Endothelial cell of umbilical vein (primary cell): ENCODE results near the gene DIDO1. TPM values are rescaled to one million over a fixed set of nuclear protein-coding genes. Genes with fewer than 3 reads are reported as not detected.

Source experiments
- BruUV-seq: library from RNA; stranded (reverse); fragments of 400-500 nt; replicated peaks from 2 replicates; lab custom pipeline; 2021; lab: Mats Ljungman, UMichigan
- CTCF ChIA-PET: fragments of 300-600, 350-600 bp; sonication (Branson Sonifier 250); formaldehyde crosslinking; loops from one replicate; lab custom pipeline; 2021; ENCODE audit warnings: antibody characterized with exemption, inconsistent platforms; lab: Charles Lee
- POLR2A ChIA-PET: fragments of 300-600, 350-600 bp; sonication (Branson Sonifier 250); formaldehyde crosslinking; loops from one replicate; lab custom pipeline; 2021; ENCODE audit warnings: antibody characterized with exemption, inconsistent platforms; lab: Charles Lee
- DNase-seq: peaks from one replicate; pipeline ENCODE4 v3.0.0-alpha.2; 2011; ENCODE audit warnings: low read depth, low spot score
- FAIRE-seq: peaks from 2 replicates; lab custom pipeline; 2011; peaks lifted over from hg19 to GRCh38; lab: Jason Lieb, UNC
- H2AFZ ChIP-seq: 2 replicates; pipeline ENCODE4 v1.6.0; 2012; ENCODE audit warnings: low read depth, low read length, control low read depth, inconsistent platforms
- H3K27ac ChIP-seq: 2 replicates; pipeline ENCODE4 v1.5.1; 2011; ENCODE audit warnings: low read depth, mild to moderate bottlenecking, control low read depth, low read length, moderate library complexity; ENCODE audit not compliant: insufficient read depth
- H3K27me3 ChIP-seq, 2 experiments: 2 replicates each; pipeline versions ENCODE4 v1.6.0 to v1.6.1; 2011; ENCODE audit warnings: low read length in 2 of 2, mixed read lengths in 1 of 2; ENCODE audit not compliant: control insufficient read depth in 2 of 2, insufficient read depth in 2 of 2
- H3K36me3 ChIP-seq, 2 experiments: 2 replicates in 1 of 2; 3 replicates in 1 of 2; pipeline ENCODE4 v1.5.1; 2011; ENCODE audit warnings: low read length in 2 of 2, mild to moderate bottlenecking in 1 of 2, moderate library complexity in 1 of 2; ENCODE audit not compliant: control insufficient read depth in 2 of 2, insufficient read depth in 2 of 2; ENCODE audit errors: extremely low read depth in 1 of 2
- H3K4me1 ChIP-seq: 3 replicates; pipeline ENCODE4 v1.5.1; 2011; ENCODE audit warnings: mild to moderate bottlenecking, low read length; ENCODE audit not compliant: control insufficient read depth, insufficient read depth; ENCODE audit errors: extremely low read depth
- H3K4me2 ChIP-seq: 2 replicates; pipeline ENCODE4 v1.6.1; 2011; ENCODE audit warnings: low read length, control low read depth, mixed read lengths; ENCODE audit not compliant: insufficient read depth
- H3K4me3 ChIP-seq, 3 experiments: fragments of 200-600 bp in 1 of 3; sonication (generic), shearing (Covaris generic) in 1 of 3; replicated peaks in 1 of 3; 2 replicates each; pipeline ENCODE4 v1.5.1; 2011 to 2016; ENCODE audit warnings: control low read depth in 3 of 3, low read length in 3 of 3, mild to moderate bottlenecking in 2 of 3, inconsistent platforms in 1 of 3, low read depth in 1 of 3, moderate library complexity in 1 of 3; ENCODE audit not compliant: insufficient read depth in 1 of 3
- H3K79me2 ChIP-seq: 2 replicates; pipeline ENCODE4 v1.6.0; 2012; ENCODE audit warnings: low read length, inconsistent platforms; ENCODE audit not compliant: control insufficient read depth, insufficient read depth
- H3K9ac ChIP-seq: replicated peaks from 2 replicates; pipeline ENCODE3; 2011; ENCODE audit warnings: low read length, control low read depth; ENCODE audit not compliant: insufficient read depth; ENCODE audit errors: extremely low read depth
- H3K9me1 ChIP-seq: replicated peaks from 3 replicates; pipeline ENCODE4 v1.6.0; 2011; ENCODE audit warnings: mild to moderate bottlenecking, low read length; ENCODE audit not compliant: control insufficient read depth, insufficient read depth; ENCODE audit errors: extremely low read depth
- H3K9me3 ChIP-seq: replicated peaks from 2 replicates; pipeline ENCODE4 v1.5.1; 2012; ENCODE audit warnings: low read length, inconsistent platforms; ENCODE audit not compliant: control insufficient read depth, insufficient read depth
- H4K20me1 ChIP-seq: replicated peaks from 2 replicates; pipeline ENCODE3; 2011; ENCODE audit warnings: mild to moderate bottlenecking, low read length; ENCODE audit not compliant: control insufficient read depth, insufficient read depth; ENCODE audit errors: extremely low read depth
- EZH2 ChIP-seq: IDR thresholded peaks from 2 replicates; pipeline ENCODE4 v1.6.1; 2012; ENCODE audit warnings: borderline replicate concordance, low read depth, mild to moderate bottlenecking, moderate library complexity, low read length, inconsistent platforms; ENCODE audit not compliant: severe bottlenecking
- FOS ChIP-seq: IDR thresholded peaks from 2 replicates; pipeline ENCODE4 v1.6.1; 2011; ENCODE audit warnings: mild to moderate bottlenecking, low read length, moderate library complexity, borderline replicate concordance; ENCODE audit not compliant: insufficient read depth
- GATA2 ChIP-seq: IDR thresholded peaks from 2 replicates; pipeline ENCODE4 v1.7.0; 2011; ENCODE audit warnings: low read depth, mild to moderate bottlenecking, moderate library complexity, mixed read lengths, low read length; ENCODE audit not compliant: insufficient read length, insufficient read depth
- JUN ChIP-seq: IDR thresholded peaks from 2 replicates; pipeline ENCODE4 v1.6.1; 2011; ENCODE audit warnings: borderline replicate concordance, low read depth; ENCODE audit not compliant: insufficient read length, insufficient read depth
- MYC ChIP-seq: IDR thresholded peaks from one replicate; pipeline ENCODE4 v1.6.1; 2011; ENCODE audit warnings: mild to moderate bottlenecking, low read depth, low read length
- POLR2A ChIP-seq: IDR thresholded peaks from 2 replicates; pipeline ENCODE4 v1.6.1; 2012; ENCODE audit warnings: low read depth, mild to moderate bottlenecking, control low read depth, low read length
- POLR2AphosphoS5 ChIP-seq: IDR thresholded peaks from 2 replicates; pipeline ENCODE4 v1.6.1; 2012; ENCODE audit warnings: low read depth, mild to moderate bottlenecking, control low read depth, low read length, moderate library complexity; ENCODE audit not compliant: insufficient read depth
- dilution Hi-C: fragments of 300-500 bp; cut with MboI; formaldehyde crosslinking; loops from one replicate; pipeline ENCODE4 v1.15.0; 2019; ENCODE audit warnings: low sequenced_read_pairs; ENCODE audit not compliant: extremely low pct_ligation_motif_present
- intact Hi-C: fragments of 100-400 bp; cut with micrococcal nuclease; formaldehyde crosslinking; loops from one replicate; pipeline ENCODE4 v1.10.0; 2022
- polyA plus RNA-seq, 4 experiments: library from polyadenylated mRNA; depleted of rRNA in 3 of 4; stranded (reverse) in 3 of 4; unstranded in 1 of 4; fragments of >200 nt; gene quantifications; 2 replicates each; pipeline versions ENCODE4 v1.2.1 to v1.2.3, GENCODE V29; 2011 to 2012; ENCODE audit warnings: missing spikeins in 1 of 4
- total RNA-seq: library from RNA; stranded (reverse); gene quantifications from 2 replicates; pipeline ENCODE4 v1.2.3, GENCODE V29; 2021
- TF ChIP-seq, protein P1 (sequence below): IDR thresholded peaks from 2 replicates; pipeline ENCODE4 v1.6.1; 2011; ENCODE audit not compliant: insufficient read depth, insufficient read length
- TF ChIP-seq, protein P2 (sequence below), 2 donors: IDR thresholded peaks; 1 replicate in 1 of 2; 2 replicates in 1 of 2; pipeline ENCODE4 v1.5.1; 2011; ENCODE audit warnings: low read length in 2 of 2, mild to moderate bottlenecking in 2 of 2, moderate library complexity in 2 of 2, control low read depth in 1 of 2, inconsistent platforms in 1 of 2, low read depth in 1 of 2; ENCODE audit not compliant: insufficient read depth in 1 of 2; ENCODE audit errors: extremely low read depth in 1 of 2

The DIDO1 gene
- total and polyA plus RNA-seq, 2 donors (not counting 3 experiments of a cell fraction or from before 2014, with no cell fraction given), result 22.1 to 51.2 TPM

DNA sequence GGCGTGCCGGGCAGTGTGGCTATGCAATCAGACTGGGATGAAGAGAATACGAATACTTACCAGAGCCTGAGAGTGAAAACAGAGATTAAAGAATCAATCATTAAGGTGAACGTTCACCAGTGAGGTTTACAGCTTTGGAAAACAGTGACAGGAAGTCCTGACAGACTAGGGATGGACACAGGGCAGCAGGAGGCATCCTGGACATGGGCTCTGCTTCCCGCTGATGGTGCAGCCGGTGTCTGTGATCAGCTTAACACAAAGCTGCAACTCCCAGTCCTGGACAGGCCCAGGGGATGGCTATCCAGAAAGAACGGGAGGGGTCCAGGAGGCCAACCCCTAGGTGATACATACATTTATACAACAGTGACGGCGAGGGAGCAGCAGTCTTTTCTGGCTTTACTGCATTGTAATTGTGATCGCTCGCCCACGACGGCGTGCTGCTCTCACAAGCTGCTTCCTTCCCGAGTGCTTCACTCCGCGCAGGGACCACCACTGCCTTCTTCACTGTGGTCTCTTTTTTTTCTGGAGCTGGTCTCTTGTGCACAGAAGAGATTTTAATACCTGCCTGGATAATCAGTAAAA lies 20.7 kb downstream of the DIDO1 start:
- TF ChIP-seq FOS (no peak), GATA2 (no peak), MYC (no peak), POLR2A (no peak), JUN (no peak), EZH2 (no peak), POLR2AphosphoS5 (no peak)
- TF ChIP-seq, protein P1, sequence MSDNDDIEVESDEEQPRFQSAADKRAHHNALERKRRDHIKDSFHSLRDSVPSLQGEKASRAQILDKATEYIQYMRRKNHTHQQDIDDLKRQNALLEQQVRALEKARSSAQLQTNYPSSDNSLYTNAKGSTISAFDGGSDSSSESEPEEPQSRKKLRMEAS, result no peak
- TF ChIP-seq, protein P2, sequence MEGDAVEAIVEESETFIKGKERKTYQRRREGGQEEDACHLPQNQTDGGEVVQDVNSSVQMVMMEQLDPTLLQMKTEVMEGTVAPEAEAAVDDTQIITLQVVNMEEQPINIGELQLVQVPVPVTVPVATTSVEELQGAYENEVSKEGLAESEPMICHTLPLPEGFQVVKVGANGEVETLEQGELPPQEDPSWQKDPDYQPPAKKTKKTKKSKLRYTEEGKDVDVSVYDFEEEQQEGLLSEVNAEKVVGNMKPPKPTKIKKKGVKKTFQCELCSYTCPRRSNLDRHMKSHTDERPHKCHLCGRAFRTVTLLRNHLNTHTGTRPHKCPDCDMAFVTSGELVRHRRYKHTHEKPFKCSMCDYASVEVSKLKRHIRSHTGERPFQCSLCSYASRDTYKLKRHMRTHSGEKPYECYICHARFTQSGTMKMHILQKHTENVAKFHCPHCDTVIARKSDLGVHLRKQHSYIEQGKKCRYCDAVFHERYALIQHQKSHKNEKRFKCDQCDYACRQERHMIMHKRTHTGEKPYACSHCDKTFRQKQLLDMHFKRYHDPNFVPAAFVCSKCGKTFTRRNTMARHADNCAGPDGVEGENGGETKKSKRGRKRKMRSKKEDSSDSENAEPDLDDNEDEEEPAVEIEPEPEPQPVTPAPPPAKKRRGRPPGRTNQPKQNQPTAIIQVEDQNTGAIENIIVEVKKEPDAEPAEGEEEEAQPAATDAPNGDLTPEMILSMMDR (IDR thresholded peaks at IDR 0.05; ENCODE audit: extremely low read depth in 1 of 2, insufficient read depth in 1 of 2, low read depth in 1 of 2, low read length in 2 of 2), result no peak
- no TSS peak for BruUV-seq
- Histone ChIP-seq H4K20me1 (no peaks in the 10 kb centered on the region), H3K9ac (no peak overlapping the region), H3K4me2 (no peak overlapping the region), H3K79me2 (peaks cover 34% of the 10 kb centered on the region), H3K9me3 (no peaks in the 10 kb centered on the region), H3K4me3 (no peak overlapping the region), H3K9me1 (no peaks in the 10 kb centered on the region), H3K27ac (no peak overlapping the region), H3K36me3 (peaks cover 46 to 55% of the 10 kb centered on the region in 2 experiments), H3K4me1 (no peaks in the 10 kb centered on the region), H2AFZ (no peak overlapping the region), H3K27me3 (no peaks in the 10 kb centered on the region)
- POLR2A ChIA-PET, result no interaction called here
- no peak for FAIRE-seq
- dilution Hi-C loops, result no loop called here
- DNase-seq, result no peak
- CTCF ChIA-PET, result interaction anchor here (1.7 kb wide), 1 partner anchor 11 kb away, joined by 3 read pairs; no protein-coding TSS in a partner anchor
- intact Hi-C loops, result no loop called here
